NOMO-1 (cell line): Measurements from ENCODE around the gene PRR23E.

Experiments
- DNase-seq, 2 experiments: peaks; one replicate each; lab custom pipeline; 2025; ENCODE audit not compliant: unreplicated experiment in 2 of 2; lab: John Stamatoyannopoulos, UW

Gene PRR23E

DNA sequence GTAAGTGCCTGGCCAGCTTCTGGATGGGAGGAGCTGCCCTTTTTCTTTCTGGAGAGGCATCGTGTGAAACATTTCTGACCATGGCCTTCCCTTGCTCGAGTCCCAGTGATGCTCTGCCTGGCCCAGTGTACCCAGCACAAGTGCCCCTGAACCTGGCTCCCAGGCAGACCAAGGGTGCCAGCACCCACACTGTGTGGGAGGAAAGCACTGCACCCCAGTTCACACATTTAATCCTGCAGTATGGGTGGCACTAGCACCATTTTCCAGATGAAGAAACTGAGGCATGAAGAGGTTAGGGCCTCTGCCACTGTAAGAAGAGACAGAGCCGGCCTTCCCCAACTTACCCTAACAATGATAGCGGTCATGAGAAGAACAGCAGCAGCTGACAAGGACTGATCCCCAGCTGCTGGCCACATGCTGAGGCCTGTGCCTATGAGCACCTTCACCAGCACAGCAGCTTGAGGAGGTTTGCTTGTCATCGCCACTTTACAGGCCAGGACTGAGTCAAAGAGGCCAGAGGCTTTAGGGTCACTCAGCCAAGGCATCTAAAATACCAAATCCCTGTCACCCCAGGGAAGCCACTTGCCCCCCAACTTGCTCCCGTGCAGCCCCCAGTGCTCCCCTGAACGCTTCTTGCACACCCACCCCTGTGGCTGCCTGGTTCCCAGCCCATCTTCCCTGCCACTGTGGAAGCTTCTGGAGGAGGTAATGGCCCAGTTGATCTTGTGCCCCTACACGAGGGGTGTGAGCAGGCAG, 15.0 kb downstream of the PRR23E start:
- DNase-seq, result no peak

DNA sequence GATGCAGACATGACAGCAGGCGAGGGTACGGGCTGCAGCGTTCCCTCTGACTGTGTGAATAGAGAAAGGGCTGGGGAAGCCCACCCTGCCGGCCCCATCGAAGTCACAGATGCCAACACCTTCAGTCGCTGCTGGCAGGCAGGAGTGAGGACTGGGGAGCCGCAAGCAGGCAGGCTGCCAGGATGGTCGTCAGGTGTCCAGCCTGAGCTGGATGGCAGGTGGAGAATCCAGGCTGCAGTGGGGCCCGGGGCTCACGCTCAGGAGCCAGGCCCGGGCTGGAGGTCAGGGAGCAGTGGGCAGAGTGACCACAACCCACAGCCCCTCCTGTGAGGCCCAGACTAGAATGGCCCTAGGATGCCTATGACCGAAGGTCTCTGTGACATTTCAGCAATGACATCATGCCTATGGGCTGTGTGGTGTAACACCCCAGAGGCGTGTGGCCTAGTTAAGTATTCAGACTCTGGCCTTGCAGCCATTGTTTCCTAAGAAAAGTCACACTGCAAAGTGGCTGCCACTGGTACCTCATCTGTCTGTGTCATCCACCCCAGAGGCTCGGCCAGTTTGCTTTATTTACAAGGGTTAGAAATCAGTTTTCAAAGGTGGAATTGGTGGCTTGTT, 15.7 kb downstream of the PRR23E start:
- DNase-seq, result no peak

DNA sequence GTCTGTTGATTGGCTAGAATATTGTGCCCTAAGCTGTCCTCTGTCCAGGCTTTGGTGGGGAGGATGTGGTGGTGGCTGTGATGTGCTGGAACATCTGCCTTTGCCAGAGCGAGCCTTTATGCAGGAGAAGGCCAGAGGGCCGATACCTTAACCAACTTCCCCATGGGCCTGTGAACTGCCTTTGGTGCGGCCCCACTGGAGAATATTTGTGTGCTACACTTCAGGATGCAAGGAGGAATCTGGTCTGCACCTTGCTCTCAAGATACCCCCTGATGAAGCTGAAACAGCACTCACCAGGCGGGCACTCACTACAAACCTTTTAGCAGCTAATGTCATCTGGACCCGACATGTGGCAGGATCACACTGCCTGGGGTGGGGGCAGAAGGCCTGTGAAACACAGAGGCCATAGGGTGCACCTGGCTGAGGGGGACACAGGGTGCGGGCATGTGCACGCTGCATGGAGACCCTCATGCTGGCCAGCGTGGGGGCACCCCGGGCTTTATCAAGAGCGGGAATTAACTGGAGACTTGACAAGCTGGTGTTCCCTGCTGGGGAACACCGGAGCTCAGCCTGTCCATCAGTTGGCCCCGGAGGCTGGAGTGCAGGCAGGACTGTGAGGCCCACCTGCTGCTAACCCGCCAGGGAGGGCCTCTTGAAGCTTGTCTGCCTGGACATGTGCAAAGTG, 16.4 kb downstream of the PRR23E start:
- no peak for DNase-seq

DNA sequence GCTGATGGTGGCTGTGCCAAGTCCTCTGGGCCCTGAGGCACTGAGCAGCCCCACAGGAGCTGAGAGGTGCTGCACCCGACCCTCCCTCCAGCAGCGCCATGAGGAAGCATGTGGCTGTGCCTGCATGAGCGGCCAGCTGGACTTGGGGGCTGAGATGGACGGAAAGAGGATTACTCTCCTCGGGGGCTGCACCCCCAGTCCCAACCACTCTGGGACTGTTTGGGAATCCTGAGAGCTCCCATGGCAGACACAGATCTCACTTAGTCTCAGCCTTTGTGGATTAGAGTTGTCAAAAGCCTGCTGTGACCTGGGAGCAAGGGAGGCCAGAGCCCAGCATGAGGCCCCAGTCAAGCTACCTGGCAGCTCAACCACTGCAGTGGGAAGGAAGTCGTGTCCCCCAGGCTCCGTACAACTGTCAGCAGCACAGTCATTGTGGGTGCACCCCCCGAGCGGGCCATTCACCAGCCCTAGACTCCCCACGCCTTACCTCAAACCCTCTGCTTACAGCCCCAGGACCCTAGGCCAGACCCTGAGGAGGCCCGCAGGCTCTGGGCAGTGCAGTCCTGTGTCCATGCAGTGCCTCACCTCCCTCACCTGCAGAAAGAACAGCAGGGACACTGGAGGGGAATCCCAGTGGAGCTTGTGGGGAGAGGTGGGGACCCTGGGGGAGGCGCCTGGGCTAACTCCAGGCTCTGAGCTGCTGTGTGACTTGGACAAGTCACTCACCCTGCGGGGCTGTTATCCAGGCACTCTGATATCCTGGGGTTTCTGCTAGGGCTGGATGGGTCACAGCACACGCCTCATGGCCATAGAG, 17.1 kb downstream of the PRR23E start:
- no peak for DNase-seq

DNA sequence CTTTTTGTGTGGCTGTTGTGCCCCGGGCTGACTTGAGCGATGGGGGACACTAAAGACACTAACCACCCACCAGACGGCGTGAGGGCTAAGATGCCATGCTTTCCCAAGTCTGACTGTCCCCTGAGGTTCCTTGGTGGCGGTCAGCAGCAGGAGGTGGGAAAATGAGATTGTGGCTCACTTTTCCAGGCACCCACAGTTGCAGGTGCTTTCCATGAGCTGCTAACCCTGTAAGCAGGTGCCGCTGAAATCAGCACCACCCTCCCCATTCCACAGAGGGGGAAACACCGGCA, 17.7 kb downstream of the PRR23E start:
- no peak for DNase-seq

DNA sequence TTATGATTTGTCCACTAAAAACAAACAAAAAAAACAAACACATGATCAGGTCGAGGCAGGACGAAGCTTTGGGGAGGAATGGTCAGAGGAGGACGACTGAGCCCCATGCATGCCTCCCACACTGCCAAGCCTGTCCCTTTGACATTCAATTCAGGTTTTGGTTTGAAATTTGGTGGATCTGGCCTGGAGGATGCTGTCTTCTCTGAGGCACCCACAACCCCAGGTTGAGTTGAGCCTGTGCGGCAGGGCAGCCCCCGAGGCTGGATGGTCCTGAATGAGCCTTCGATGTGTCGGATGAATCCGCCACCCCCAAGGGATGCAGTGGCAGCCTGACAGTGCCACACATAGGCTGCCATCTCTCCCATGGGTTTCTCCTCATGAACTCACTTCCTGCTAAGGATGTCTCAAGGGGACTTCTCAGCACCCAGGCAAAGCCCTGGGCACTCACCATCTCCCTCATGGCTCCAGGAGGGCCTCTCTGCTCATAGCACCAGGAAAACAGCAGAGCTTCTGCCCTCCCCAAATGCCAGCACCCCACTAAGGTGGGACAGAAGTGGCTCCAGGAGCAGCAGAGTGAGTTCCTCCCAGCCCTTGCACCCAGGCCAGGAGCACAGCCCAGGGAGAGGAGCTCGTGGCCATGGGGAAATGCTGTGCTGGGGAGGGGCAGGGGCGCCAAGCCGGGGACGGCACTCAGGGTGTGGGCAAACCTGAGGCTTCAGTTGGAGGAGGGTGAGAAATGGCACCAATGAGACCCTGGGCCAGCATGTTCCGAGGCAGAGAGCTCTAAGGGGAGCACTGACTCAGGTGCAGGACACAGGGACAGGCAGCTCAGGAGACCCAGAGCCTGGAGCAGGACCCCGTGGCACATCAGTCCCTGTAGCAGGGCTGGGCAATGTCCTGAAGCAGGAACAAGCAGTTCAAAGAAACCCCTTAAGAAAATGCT, 18.5 kb downstream of the PRR23E start:
- DNase-seq, result no peak

DNA sequence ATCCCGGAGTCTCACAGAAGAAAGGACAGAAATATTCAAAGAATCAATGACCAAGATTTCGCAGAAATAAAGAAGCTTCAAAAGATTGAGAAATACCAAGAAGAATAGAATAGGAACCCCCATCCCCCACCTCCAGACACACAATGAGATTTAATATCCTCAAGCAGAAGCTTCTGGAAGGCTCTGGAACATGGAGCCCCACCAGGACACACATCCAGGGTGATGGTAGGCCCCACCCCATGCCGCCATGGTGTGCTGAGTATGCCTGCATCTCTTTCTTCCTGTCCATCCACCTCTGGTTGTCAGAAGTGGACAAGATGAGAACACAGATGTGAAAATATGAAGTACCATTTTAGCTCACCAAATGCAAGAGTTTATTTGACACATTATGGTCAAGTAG, 19.3 kb downstream of the PRR23E start:
- DNase-seq, result no peak

DNA sequence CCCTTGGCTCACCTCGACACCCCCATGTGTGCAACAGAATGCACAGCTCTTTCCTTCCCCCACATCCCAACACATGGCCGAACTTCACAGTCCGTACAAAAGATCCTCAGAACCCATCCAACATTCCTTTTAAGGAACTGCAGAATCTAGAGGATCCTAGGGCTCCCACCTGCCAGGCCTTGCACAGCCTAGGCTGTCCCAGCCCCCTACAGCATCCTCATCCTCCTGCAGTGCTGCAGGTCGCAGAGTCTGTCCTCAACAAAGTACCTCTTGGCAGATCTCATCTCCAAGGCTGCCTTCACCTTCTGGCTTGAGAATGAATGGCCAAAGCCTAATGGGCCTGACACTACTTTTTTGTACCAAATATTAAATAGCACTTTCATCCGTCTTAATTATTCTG, 19.8 kb downstream of the PRR23E start:
- DNase-seq, result no peak

DNA sequence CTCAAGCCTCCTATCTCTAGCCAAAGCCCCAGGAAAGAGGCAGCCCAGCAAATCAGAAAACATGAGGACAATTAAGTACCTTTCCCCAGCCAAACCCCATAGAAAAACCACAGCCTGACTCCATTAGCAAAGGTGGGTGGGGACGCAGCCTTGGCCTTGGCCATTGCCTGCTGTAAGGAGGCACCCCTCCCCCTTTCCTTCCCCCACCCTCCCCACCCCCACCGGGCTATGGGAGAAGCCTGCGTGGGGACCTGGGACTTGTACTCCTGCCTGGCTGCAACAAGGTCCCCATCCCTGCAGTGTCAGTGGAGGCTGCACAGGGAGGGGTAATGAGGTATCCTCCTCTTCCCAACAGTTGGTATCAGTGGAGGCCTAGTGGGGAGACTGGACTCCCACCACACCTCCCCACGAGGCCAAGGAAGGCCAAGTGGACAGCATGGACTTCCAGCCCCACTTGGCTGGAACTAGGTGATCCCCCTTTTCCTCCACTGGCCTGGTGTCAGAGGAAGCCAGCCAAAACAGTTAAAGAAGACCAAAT, 20.5 kb downstream of the PRR23E start:
- DNase-seq, result no peak

DNA sequence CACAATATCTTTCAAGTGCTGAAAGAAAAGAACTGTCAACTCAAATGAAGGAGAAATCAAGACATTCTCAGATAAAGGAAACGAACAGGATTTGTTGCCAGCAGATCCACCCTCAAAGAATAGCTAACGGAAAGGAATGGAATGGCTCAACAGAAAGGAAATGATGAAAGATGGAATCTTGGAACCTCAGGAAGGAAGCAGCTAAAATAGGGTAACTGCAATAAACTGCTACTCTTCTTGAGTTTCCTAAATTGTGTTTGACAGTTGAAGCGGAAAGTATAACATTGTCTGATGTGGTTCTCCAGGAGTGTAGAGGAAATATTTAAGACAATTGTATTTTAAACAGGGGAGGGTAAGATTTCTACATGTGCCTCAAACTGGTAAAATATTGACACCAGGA, 22.0 kb downstream of the PRR23E start:
- DNase-seq, result no peak

DNA sequence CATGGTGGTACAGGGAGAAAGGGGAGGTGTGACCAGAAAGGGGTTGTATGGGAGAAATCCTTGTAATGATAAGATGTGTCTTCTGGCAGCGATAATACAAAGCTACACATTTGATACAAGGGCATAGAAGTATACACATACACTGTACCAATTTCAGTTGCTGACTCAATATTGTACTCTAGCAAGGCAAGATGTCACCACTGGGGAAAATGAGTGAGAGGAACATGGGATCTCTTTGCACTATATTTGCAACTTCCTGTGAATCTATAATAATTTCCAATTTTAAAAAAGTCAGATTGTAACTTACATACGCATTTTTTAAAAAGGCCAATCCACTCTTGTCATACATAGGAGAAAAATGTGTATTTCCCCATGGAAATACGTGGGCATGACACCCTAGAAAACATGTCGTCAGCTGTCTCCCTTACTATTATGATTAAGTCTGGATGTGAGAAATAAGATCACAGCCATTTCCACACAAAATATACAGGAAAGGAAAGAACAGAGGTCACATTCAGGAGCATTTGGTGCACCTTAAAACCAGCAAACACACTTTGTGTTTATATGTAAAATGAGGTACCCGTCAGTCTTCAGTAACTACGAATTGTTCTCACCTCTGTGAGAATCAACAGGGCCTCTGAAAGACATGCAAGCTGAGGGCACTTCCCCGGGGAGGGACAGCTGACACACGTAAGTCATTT, 22.9 kb downstream of the PRR23E start:
- DNase-seq, result no peak

DNA sequence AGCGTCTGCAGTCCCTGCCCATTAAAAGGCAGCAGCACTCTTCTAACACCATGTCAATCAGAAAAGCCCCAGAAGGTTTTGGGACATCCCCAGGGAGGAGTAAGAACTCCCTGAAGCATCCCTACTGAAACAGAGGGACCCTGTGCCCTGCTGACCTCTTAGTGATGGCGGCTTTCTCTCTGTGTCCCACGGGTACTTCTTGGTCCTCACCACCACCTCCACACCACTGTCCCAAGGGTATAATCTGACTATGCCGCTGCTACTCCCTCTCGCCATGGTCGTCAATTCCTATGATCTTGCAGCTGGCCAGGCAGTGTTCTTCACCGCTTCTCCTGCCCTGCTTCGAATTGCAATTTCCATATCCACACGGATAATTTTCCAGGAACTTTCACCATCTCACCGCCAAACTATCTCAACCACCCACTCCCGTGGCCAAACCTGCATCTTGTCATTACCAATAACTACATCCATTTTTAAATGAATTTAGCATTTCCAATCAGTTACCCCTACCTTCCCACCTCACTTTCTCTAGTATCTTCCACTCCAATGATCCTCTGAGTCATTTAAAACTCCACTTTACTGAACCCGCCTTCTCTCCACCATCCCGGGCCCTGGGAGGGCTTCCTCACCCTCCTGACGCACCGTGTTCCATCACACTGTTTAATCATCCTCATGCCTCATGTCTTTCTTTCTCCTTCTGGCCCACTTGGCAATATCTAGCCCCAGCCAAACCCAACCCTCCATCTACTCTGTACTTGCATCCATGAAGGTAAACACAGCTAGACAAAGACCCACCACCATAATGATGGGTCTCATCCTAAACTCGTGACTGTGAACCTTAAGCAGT, 23.7 kb downstream of the PRR23E start:
- no peak for DNase-seq

DNA sequence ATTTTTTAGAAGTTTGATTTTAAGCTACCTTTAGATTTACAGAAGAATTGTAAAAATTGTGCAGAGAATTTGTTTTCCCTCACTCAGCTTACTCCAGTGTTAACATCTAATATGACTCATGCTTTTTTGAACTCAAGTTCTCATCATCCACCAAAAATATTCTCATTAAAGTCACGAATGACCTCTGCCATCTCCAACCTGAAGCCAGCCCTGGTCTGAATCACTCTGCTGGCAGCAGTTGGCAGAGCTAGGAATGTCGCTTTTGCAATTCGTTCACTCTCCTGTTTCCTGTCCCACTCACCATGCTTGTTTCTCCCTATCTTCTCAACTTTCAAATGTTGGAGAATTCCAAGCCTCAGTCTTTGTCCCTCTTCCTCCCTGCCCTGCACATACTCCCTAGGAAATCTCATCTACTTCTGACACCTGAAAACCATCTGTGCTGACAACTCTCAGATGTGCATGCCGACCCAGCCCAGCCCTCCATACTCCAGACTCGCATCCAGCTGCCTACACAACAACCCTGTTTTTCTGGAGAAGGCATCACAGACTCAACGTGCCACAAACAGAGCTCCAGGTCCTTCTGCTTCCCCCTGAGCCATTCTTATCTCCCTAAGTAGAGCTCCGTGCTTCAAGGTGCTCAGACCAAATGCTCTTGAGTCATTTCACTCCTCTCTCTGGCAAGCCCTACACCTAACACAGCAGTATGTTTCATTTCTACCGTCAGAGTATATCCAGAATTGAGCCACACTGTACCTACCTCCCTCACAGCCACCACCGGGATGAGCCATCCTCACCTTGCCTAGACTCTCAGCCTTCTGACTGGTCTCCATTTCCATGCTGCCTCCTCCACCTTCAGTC, 24.9 kb downstream of the PRR23E start:
- DNase-seq, result no peak

DNA sequence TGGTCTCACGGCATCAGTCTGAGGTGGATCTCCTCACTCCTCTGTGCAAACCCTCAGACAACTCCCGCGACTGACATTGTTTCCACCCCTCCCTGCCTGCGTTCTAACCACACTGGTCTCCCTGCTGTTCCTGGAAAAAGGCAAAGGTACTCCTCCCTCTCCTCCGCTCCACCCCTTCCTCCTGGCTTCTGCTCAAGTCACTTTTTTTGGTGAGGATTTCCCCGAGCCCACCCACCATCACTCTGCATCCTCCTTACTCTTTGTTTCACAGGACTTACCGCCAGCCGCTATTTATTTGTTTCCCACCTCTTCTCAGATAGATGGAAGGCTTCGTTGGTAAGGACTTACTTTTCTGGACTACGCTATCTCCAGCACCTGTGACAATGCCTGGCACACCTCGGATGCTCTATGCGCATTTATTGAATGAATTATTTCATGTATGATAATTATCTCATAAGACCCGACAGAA, 25.6 kb downstream of the PRR23E start:
- no peak for DNase-seq

DNA sequence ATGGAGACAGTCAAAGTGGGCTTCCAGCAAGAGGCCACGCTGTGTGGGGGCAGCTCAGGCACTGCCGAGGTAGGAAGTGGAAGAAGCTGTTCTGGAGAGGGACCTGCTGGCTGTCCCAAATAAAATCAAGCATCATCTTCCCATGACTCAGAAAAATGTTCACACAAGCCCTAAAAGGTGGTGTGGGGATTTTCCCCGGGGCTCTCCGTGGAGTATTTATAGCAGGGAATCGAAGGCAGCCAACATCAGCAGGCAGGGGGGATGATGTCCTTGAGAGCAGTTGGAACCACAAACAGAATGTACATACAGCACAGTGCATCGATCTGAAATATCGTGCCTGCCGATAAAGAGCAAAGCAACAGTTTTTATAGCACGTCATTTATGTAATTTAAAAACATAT, 27.6 kb downstream of the PRR23E start:
- DNase-seq, result no peak

DNA sequence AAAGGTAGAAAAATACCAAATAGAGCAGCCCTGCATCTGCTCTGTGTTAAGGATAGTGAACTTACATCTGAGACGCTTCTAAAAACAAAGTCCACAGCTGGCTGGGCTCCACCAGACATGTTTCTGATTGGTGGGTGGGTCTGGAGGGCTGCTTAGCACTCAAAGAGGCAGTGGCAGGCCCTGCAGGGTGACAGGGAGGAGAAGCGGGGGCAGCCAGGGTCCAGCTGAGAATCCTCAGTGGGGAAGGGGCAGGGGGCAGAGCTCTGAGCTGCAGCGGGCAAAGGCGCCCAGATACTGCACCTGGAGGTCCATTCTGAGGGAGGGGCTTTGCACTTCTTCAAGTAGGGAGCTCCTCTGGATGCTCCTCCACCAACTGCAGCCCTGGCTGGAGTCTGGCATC, 28.1 kb downstream of the PRR23E start:
- no peak for DNase-seq

DNA sequence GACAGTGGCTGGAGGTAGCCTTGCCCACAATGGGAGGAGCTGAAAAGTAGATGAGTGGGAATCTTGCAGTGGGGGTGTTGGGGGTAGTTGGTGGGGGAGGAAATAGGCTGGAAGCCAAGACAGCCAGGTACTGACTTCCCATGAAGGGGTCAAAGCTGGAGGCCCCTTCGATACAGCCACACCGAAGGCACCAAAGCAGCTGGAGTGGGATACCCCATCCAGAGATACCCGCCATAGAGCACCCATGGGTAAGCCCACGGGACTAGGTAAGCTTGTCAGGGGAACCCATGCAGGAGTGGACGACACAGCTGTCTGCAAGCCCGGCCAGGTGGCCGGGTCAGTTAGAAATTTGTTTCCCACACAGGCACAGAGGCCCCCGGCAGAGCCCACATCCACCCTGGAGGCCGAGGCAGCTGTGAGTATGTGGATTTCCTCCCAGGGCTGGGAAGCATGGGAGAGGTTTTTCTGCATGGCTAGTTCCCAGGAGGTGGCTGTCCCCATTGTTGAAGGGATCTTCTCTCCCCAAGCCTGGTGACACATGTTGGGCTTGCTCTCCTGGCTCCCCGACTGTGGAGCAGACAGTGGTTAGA, 28.6 kb downstream of the PRR23E start:
- DNase-seq, result no peak
